Measurements from ENCODE around the gene ATRNL1. TPM values are rescaled to one million over a fixed set of nuclear protein-coding genes. Genes with fewer than 3 reads are reported as not detected.

The ATRNL1 gene
- total RNA-seq, 2 donors from 2014 or later = 4.1 to 4.5 TPM

DNA sequence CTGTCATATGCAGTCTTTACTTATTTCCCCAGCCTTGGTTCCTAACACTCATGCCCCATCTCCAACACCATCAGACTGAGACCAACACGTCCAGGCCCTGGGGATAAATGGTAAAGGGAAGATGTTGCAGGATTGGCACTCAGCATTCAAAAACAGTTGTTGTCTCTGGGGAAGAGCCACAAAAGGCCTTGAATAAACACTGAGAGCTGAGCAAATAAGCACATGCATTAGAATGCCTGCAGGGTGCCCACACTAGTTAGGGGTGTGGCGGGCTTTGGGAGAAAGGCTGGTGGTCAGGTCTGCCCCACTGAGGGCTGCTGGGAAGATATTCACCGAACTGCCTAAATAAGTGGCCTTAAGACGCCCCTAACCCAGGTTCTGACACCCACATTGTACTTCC is 788.9 kb downstream of the ATRNL1 start:
- H3K4me3 ChIP-seq = no peak overlapping the region
- H3K27ac ChIP-seq = no peak overlapping the region
- no peak for DNase-seq (ENCODE audit: low spot score)
- H3K27me3 ChIP-seq = no peaks in the 10 kb centered on the region
- H3K9me3 ChIP-seq = no peaks in the 10 kb centered on the region
- TF ChIP-seq, protein P1, sequence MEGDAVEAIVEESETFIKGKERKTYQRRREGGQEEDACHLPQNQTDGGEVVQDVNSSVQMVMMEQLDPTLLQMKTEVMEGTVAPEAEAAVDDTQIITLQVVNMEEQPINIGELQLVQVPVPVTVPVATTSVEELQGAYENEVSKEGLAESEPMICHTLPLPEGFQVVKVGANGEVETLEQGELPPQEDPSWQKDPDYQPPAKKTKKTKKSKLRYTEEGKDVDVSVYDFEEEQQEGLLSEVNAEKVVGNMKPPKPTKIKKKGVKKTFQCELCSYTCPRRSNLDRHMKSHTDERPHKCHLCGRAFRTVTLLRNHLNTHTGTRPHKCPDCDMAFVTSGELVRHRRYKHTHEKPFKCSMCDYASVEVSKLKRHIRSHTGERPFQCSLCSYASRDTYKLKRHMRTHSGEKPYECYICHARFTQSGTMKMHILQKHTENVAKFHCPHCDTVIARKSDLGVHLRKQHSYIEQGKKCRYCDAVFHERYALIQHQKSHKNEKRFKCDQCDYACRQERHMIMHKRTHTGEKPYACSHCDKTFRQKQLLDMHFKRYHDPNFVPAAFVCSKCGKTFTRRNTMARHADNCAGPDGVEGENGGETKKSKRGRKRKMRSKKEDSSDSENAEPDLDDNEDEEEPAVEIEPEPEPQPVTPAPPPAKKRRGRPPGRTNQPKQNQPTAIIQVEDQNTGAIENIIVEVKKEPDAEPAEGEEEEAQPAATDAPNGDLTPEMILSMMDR (IDR thresholded peaks at IDR 0.05) = no peak
- no peaks in the 10 kb centered on the region for H3K4me1 ChIP-seq
- no peaks in the 10 kb centered on the region for H3K36me3 ChIP-seq

DNA sequence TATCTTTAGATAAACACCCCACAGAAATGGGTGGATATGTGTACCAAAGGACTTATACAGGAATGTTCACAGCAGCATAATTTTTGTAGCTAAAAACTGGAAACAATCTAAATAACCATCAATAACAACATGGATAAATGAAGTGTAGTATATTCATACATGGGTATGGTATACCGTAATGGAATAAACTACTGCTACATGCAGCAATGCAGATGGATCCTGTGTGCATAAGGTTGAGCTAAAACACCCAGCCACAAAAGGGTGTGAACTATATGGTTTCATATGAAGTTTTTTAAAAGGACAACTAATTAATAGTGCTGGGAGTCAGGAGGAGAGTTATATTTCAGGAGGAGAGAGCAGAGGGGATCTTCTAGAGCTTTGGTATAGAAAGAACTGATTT is 790.2 kb downstream of the ATRNL1 start:
- Histone ChIP-seq H3K27ac (no peak overlapping the region), H3K4me3 (no peak overlapping the region), H3K9me3 (no peaks in the 10 kb centered on the region), H3K27me3 (no peaks in the 10 kb centered on the region), H3K4me1 (no peaks in the 10 kb centered on the region), H3K36me3 (no peaks in the 10 kb centered on the region)
- TF ChIP-seq, protein P1 (IDR thresholded peaks at IDR 0.05) = no peak
- DNase-seq (ENCODE audit: low spot score) = no peak

DNA sequence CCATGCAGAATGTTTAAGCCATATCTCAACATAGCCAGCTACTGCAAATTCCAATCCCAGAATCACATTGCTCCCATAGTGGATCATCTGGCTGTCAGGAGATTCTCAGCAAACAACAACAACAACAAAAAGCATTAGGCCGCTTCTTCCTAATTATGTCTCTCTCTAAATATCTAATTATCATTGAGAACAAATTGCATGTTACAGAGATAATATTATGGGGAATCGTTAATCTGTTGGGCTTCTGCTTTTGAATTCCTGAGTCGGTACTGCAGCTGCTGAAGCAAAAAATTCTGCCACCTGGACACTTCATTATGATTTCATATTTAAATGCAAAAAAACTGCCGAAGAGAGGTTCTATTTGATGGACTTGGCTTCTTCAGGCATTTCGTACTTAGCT is 791.2 kb downstream of the ATRNL1 start:
- no peak for DNase-seq (ENCODE audit: low spot score)
- Histone ChIP-seq H3K4me3 (no peak overlapping the region), H3K4me1 (no peaks in the 10 kb centered on the region), H3K27me3 (no peaks in the 10 kb centered on the region), H3K9me3 (no peaks in the 10 kb centered on the region), H3K27ac (no peak overlapping the region), H3K36me3 (no peaks in the 10 kb centered on the region)
- TF ChIP-seq, protein P1 (IDR thresholded peaks at IDR 0.05) = no peak

DNA sequence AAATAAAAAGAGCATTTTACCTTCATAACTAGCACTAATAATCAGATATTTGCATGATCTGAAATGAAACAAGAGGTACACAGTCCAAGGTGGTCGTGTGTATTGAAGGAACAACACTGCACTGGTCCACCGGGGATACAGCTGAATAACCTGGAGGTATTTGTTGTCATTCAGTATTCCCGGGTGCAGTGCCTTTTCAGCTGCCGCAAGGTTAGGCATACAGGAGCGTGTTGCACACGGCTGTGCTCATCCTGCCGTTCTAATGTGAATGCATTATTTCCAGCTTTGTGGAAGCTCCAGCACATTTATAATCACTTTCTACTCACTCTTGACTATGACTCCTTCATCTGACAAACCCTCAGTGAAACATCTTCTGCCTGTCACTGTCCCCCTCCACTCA is 802.0 kb downstream of the ATRNL1 start:
- TF ChIP-seq, protein P1 (IDR thresholded peaks at IDR 0.05) = no peak
- no peaks in the 10 kb centered on the region for H3K9me3 ChIP-seq
- H3K4me3 ChIP-seq = no peak overlapping the region
- no peaks in the 10 kb centered on the region for H3K4me1 ChIP-seq
- no peaks in the 10 kb centered on the region for H3K36me3 ChIP-seq
- no peak for DNase-seq (ENCODE audit: low spot score)
- H3K27me3 ChIP-seq = no peaks in the 10 kb centered on the region
- H3K27ac ChIP-seq = no peak overlapping the region

DNA sequence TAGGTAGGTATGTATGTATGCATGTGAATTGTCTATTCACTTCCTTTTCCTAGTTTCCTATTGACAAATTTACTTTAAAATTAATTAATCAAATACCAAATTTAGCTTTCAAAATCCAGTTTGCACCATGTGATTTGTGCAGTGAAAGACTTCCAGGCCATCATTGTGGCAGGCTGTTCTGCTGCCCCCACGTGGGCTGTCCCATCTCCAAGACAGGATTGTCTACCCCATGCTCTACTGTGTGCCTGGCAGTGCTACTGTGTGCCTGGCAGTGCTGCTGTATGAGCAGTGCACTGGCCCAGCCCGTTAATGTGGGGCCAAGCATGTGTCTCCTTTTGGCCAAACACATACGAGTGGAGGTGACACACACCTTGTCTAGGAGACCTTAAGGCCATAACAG is 805.1 kb downstream of the ATRNL1 start:
- Histone ChIP-seq H3K4me1 (no peaks in the 10 kb centered on the region), H3K9me3 (no peaks in the 10 kb centered on the region), H3K4me3 (no peak overlapping the region), H3K27me3 (no peaks in the 10 kb centered on the region), H3K36me3 (no peaks in the 10 kb centered on the region), H3K27ac (no peak overlapping the region)
- TF ChIP-seq, protein P1 (IDR thresholded peaks at IDR 0.05) = no peak
- no peak for DNase-seq (ENCODE audit: low spot score)

DNA sequence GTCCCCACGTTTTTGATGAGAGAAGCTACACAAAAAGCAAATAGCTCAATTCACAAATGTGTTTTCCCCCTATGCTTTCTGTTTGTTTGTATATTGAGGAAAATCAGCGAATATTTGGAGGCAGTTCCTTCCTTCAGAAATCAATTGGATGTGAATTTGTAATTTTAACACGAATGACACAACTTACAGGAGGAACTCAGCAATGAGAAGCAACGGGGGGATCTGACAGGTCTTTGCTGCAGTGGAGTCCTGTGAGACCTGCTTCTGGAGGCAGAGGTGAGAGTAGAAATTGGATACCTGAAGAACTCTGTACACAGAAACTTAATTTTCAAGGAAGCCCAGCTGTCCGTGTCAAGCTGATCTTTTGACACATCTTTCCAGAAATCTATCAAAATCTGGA is 809.4 kb downstream of the ATRNL1 start:
- Histone ChIP-seq H3K4me1 (no peaks in the 10 kb centered on the region), H3K4me3 (no peak overlapping the region), H3K27ac (no peak overlapping the region), H3K36me3 (no peaks in the 10 kb centered on the region), H3K27me3 (no peaks in the 10 kb centered on the region), H3K9me3 (no peaks in the 10 kb centered on the region)
- no peak for DNase-seq (ENCODE audit: low spot score)
- TF ChIP-seq, protein P1 (IDR thresholded peaks at IDR 0.05) = no peak

Data from right atrium auricular region (tissue), 2 donors.